ENCODE data around the gene NUP62. TPM values are rescaled to one million over a fixed set of nuclear protein-coding genes. Genes with fewer than 3 reads are reported as not detected.

Gene NUP62
- total and polyA plus RNA-seq, 2 of the 8 experiments (the other 6 are each of a cell fraction or from before 2014, with no cell fraction given): 50.0 to 107 TPM

- no peaks in the 10 kb centered on the region for H3K27me3 ChIP-seq (replicated peaks in 1 of 4; ENCODE audit: control insufficient read depth in 3 of 4, extremely low read depth in 1 of 4, insufficient read depth in 3 of 4, low read length in 3 of 4)
- H2BK12ac ChIP-seq (ENCODE audit: low read depth, low read length): no peak overlapping the region
- no peak overlapping the region for H2AK5ac ChIP-seq (ENCODE audit: low read depth, low read length)
- no peak overlapping the region for H4K5ac ChIP-seq (ENCODE audit: insufficient read length, low read depth, low read length)
- H4K91ac ChIP-seq (replicated peaks; ENCODE audit: insufficient read length, low read length): no peak overlapping the region
- no peaks in the 10 kb centered on the region for H3K23me2 ChIP-seq (ENCODE audit: low read depth, low read length)
- no peak overlapping the region for H2BK15ac ChIP-seq (ENCODE audit: low read length)
- no peak overlapping the region for H2BK20ac ChIP-seq (ENCODE audit: low read length)
- FAIRE-seq (no peak), DNase-seq (ENCODE audit: low read depth in 1 of 2, low spot score in 2 of 2) (no peak)
- no peak overlapping the region for H3K9ac ChIP-seq (replicated peaks in 1 of 4; ENCODE audit: extremely low read depth in 1 of 4, low read depth in 3 of 4, low read length in 3 of 4)
- no peak overlapping the region for H3K27ac ChIP-seq (ENCODE audit: low read depth, low read length)
- no peak overlapping the region for H2BK120ac ChIP-seq (replicated peaks; ENCODE audit: low read depth, low read length)
- H2AFZ ChIP-seq (ENCODE audit: low read length): no peak overlapping the region
- H3K4ac ChIP-seq (replicated peaks; ENCODE audit: insufficient read length, low read depth, low read length): no peak overlapping the region
- H3K18ac ChIP-seq (ENCODE audit: extremely low read depth, low read length): no peak overlapping the region
- ChIA-PET CTCF (ENCODE audit: partially characterized antibody) (interaction anchor here (0.7 to 16.2 kb wide), 7 partner anchors 13 to 158 kb away, joined by 3 to 231 read pairs (median 4); no protein-coding TSS in a partner anchor), POLR2A (ENCODE audit: partially characterized antibody) (interaction anchor here (0.7 to 1.6 kb wide), 5 partner anchors 7 to 49 kb away, joined by 3 to 6 read pairs (median 3); partner anchors contain the start of genes ATF5 and NUP62)
- H3K23ac ChIP-seq (ENCODE audit: insufficient read length): no peak overlapping the region
- H3K56ac ChIP-seq (replicated peaks; ENCODE audit: insufficient read length, low read depth, low read length): no peak overlapping the region
- no peak overlapping the region for H2BK5ac ChIP-seq (ENCODE audit: low read depth, low read length)
- H3K14ac ChIP-seq (ENCODE audit: insufficient read length): no peak overlapping the region
- H4K20me1 ChIP-seq (replicated peaks in 1 of 2; ENCODE audit: control insufficient read depth in 1 of 2, insufficient read depth in 2 of 2, low read length in 2 of 2): peaks cover 0 to 2% of the 10 kb centered on the region in 2 experiments
- H4K8ac ChIP-seq (ENCODE audit: extremely low read depth, insufficient read depth, low read length): no peak overlapping the region
- no peak overlapping the region for H3K4me3 ChIP-seq (ENCODE audit: extremely low read depth in 1 of 4, insufficient read depth in 2 of 4, low read depth in 3 of 4, low read length in 4 of 4)
- H3K79me2 ChIP-seq (ENCODE audit: control insufficient read depth in 1 of 2, insufficient read depth in 2 of 2, low read length in 2 of 2): no peaks in the 10 kb centered on the region
- H3K4me1 ChIP-seq (replicated peaks in 1 of 4; ENCODE audit: control insufficient read depth in 3 of 4, insufficient read depth in 4 of 4, low read length in 3 of 4): no peaks in the 10 kb centered on the region; a peak in 1 of 7 replicates
- H3K9me3 ChIP-seq (ENCODE audit: insufficient read depth in 2 of 2, low read depth in 1 of 2, low read length in 1 of 2): no peaks in the 10 kb centered on the region
- TF ChIP-seq EP300 (IDR thresholded peaks at IDR 0.05; ENCODE audit: borderline replicate concordance in 1 of 2, low read depth in 2 of 2, low read length in 2 of 2) (no peak), RFX5 (IDR thresholded peaks at IDR 0.05; ENCODE audit: borderline replicate concordance, low read depth, low read length) (no peak), KDM5A (IDR thresholded peaks at IDR 0.05; ENCODE audit: low read length) (no peak), ASH2L (IDR thresholded peaks at IDR 0.05; ENCODE audit: low read length) (no peak), CHD2 (IDR thresholded peaks at IDR 0.05; ENCODE audit: low read length) (no peak), JUND (IDR thresholded peaks at IDR 0.05; ENCODE audit: low read length) (no peak), ZNF274 (IDR thresholded peaks at IDR 0.05; ENCODE audit: borderline replicate concordance, extremely low read depth, low read length) (no peak)
- H3K36me3 ChIP-seq (ENCODE audit: control insufficient read depth in 2 of 4, insufficient read depth in 4 of 4, low read length in 3 of 4): no peaks in the 10 kb centered on the region
- WGBS, 2 experiments (ENCODE audit: extremely low coverage in 1 of 2, insufficient coverage in 1 of 2, insufficient read length in 1 of 2, insufficient replicate concordance in 2 of 2, low coverage in 1 of 2, low lambda C conversion rate in 2 of 2, missing lambda C conversion rate in 1 of 2): 89% methylated on average over 18 of the region's 18 CpGs; no CpG with 5 or more reads in 1 of the 2 experiments
- H3K4me2 ChIP-seq (ENCODE audit: insufficient read depth in 1 of 2, low read depth in 2 of 2, low read length in 2 of 2): no peak overlapping the region
- no peaks in the 10 kb centered on the region for H3K79me1 ChIP-seq (ENCODE audit: low read depth, low read length)
These were observed 48.6 kb upstream of the NUP62 start for GRCh38 chr19:49977881-49978280.

Data from H1 (cell line).